ENCODE results near the gene RAB3A. TPM values are rescaled to one million over a fixed set of nuclear protein-coding genes. Genes with fewer than 3 reads are reported as not detected.
"Not testable (repeated sequence)": the region's sequence is repeated elsewhere in the genome, so short reads cannot be mapped to it uniquely, and the experiment has no call there.

Gene RAB3A
- total RNA-seq, 4 donors from 2014 or later, result 0.63 to 2.0 TPM; not detected in 2

- no peak for TF ChIP-seq CTCF (IDR thresholded peaks at IDR 0.05)
- no peak for DNase-seq (ENCODE audit: low spot score)
- ATAC-seq (ENCODE audit: low FRiP score), result peak; percentile 8
These were observed 42.2 kb downstream of the RAB3A start for GRCh38 chr19:18161636-18162002.

- ATAC-seq (ENCODE audit: low FRiP score), result peak; percentile 82
- peak in 2 of 3 donors; percentile 11 to 55 for TF ChIP-seq CTCF (IDR thresholded peaks at IDR 0.05)
These were observed 42.7 kb downstream of the RAB3A start for GRCh38 chr19:18160971-18161635.

GRCh38 chr19:18160493-18160970 lies 43.3 kb downstream of the RAB3A start:
- no peak for DNase-seq (ENCODE audit: low spot score)
- no peak for TF ChIP-seq CTCF (IDR thresholded peaks at IDR 0.05)
- no peak for ATAC-seq (ENCODE audit: low FRiP score)

More at GRCh38 chr19:18160971-18161635, 42.7 kb downstream of the RAB3A start:
- peak; percentile 63 for DNase-seq (ENCODE audit: low spot score)

- no peak for ATAC-seq (ENCODE audit: low FRiP score)
- no peak for TF ChIP-seq CTCF (IDR thresholded peaks at IDR 0.05)
These were observed 44.0 kb downstream of the RAB3A start for GRCh38 chr19:18159810-18160209.

GRCh38 chr19:18159059-18159616 lies 44.7 kb downstream of the RAB3A start:
- not testable (repeated sequence) for ATAC-seq (ENCODE audit: low FRiP score); DNase-seq (ENCODE audit: low spot score)

More at GRCh38 chr19:18159810-18160209, 44.0 kb downstream of the RAB3A start:
- no peak for DNase-seq (ENCODE audit: low spot score)

- no peak for DNase-seq (ENCODE audit: low spot score)
- no peak for TF ChIP-seq CTCF (IDR thresholded peaks at IDR 0.05)
- no peak for ATAC-seq (ENCODE audit: low FRiP score)
These were observed 45.4 kb downstream of the RAB3A start for GRCh38 chr19:18158467-18158866.

GRCh38 chr19:18157465-18158063 lies 46.3 kb downstream of the RAB3A start:
- ATAC-seq (ENCODE audit: low FRiP score) (no peak), DNase-seq (ENCODE audit: low spot score) (no peak)
- TF ChIP-seq CTCF (IDR thresholded peaks at IDR 0.05), result no peak
